ENCODE measurements around the gene PEX11G.
A peak's percentile ranks its signal among the peaks of the same experiment; 100 is the strongest.

PEX11G gene

DNA sequence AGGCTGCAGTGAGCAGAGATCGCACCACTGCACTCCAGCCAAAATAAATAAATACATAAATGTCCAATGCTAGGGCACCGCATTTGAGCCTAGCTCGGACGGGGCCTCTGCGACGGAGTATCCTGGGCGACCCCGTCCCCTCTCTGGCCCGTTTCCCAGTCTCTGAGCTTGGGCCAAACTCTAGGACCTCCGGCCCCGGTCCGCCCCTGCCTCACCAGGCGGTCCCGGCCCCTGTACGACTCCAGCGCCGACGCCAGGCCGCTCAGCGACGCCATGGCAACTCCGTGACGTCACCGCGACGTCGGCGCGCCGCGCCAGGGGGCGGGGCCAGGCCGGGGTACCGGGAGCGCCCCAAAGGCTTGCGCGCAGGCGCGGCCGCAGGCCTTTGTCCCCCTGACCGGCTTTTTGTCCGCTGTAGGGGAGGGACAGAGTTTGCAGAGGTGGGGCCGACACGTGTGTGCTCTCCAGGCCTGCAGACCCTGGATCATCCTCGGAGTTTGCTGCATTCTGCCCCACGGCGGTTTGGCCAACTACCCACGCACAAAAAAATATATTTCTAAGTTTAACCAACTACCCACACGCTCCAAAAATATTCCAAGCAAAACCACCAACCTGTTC, at the start of gene PEX11G:
Gene PEX11G, minus strand, starts transcription at position 300 of the 618 bp plus-strand sequence. Its CDS starts 25 bp downstream, at position 275.
- DNase-seq (ENCODE audit: low read depth) = peak; percentile 87

DNA sequence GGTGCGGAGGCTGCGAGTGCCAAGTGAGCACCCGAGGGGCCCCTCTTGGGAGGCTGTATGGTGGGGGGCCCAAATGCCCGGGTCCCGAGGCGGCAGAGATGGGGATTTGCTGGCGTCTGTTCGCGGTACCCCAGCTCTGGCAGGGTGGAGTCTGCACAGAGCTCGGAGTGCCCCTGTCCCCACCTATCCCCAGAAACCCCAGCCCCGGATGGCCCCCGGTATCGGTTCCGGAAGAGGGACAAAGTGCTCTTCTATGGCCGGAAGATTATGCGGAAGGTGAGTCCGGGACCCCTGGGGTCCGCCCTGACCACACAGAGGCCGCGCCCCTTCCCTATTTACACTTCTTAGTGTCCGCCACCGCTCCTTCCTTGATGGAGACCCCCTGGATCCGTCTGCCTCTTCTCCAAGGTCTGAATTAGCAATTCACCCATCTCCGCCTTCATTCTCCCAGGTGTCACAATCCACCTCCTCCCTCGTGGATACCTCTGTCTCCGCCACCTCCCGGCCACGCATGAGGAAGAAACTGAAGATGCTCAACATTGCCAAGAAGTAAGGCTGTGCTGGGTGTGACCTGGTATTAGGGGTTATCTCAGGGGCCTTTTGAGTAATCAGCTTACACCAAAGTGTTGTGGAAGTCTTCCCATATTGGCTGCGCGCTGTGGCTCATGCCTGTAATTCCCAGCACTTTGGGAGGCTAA, 47.3 kb upstream of the PEX11G start:
- no peak for DNase-seq (ENCODE audit: low read depth)

DNA sequence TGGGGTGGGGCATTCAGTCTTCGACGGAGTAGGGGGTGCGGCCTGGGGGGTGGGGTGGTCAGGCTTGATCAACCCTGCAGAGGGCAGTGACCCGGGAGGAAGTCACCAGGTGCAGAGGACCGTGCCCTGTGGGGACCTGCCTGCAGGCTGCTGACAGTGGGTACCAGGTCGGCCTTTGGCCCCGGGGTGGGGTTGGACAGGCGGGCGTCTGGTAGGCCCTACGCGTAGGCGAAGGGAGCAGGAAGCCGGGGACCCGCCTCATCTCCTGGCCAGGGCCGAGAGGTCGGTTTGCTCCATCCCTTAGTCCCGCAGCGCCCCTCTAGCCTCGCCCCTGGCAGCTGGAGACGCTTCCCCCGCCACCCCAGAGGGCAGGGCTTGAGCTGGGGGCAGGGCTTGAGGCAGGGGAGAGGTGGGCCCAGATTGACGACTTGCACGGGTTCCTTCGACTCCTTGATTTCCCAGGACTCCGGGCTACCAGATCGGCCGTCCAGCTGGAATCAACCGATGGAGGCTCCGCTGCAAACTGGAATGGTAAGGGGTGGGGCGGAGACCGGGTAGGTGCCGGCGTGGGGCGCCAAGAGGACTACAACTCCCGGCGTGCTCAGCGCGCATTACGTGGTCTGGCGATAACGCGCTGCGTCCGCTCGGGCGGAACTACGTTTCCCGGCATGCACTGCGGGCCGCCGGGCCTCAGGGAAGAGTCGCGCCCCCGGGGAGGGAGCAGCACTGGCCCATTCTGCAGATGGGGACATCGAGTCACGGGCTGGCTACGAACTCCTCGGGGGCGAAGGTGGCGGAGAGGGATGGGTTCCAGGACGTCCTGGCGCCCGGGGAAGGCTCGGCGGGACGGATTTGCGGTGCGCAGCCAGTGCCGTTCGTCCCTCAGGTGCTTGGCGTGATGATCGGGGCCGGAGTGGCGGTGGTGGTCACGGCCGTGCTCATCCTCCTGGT, 46.5 kb upstream of the PEX11G start, which contains the start of gene PNPLA6:
Gene PNPLA6, plus strand, starts transcription at position 671 of the 951 bp plus-strand sequence. Its CDS starts 72 bp downstream, at position 743.
- DNase-seq (ENCODE audit: low read depth) = peak; percentile 88

DNA sequence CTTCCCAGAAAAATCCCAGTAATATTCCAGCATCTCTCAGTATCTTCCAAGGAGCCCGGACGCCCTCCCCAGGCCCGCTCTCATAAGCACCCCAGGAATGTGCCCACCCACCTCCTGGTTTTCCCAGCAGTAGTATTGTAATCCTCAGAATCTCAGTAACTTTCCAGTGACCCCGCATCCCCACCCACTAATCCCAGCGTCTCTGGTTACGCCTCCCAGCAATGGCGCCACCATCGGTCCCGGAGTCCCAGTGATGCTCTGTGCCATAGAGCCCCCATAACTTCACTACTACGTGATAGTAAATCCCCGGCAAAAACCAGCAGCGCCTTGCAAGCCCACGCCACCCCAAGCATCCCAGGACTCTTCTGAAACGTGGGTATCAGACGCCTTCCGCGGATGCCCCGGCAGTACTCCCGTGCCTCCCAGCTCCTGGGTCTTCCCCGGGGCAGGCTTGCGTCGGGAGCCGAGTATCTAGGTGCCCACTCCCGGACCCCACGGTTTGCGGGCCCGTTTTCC, 45.8 kb upstream of the PEX11G start:
- DNase-seq (ENCODE audit: low read depth) = no peak

DNA sequence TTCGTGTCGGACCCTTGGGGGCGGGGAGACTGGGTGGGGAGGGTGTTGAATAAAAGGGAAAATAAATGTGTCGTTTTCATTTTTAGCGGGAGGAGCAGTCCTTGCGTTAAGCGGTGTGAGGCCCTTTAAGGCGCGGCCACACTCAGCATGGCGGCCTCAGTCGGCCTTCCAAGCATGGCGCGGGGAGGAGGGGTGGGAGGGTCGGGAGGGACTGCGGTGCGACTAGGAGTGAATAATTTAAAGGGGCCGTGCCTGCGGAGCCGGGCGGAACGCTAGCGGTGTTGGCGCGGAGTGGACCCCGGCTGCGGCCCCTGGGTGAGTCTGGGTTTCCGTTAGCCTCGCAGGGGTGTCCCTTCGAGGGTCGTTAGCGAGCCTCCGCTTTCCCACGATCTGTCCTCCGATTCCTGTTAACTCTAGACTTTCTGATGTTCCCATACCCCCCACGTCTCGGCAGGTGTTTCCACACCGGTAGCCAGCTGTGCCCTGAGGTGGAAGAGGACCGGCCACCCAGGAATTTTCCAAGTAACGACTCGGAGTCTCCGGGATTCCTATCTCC, 45.2 kb upstream of the PEX11G start:
- peak; percentile 76 for DNase-seq (ENCODE audit: low read depth)

DNA sequence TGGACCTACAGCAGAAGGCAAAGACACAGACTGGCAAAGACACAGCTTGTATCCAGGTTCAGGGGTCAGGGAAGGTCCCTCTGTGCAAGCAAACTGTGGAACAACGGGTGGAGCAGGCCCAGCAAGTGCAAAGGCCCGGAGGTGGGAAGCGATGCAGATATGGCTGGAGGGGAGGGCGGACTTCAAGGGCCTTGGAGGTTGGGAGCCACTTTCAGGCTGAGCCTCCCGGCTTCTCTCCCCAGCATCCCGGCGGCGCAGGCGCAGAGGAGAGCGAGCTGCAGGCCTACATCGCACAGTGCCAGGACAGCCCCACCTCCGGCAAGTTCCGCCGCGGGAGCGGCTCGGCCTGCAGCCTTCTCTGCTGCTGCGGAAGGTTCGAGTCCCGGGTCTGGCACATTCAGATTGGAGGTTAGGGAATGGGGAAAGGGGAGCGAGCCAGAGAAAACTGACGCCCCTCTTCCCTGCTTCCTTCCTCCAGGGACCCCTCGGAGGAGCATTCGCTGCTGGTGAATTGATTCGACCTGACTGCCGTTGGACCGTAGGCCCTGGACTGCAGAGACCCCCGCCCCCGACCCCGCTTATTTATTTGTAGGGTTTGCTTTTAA, 44.5 kb upstream of the PEX11G start:
- no peak for DNase-seq (ENCODE audit: low read depth)

DNA sequence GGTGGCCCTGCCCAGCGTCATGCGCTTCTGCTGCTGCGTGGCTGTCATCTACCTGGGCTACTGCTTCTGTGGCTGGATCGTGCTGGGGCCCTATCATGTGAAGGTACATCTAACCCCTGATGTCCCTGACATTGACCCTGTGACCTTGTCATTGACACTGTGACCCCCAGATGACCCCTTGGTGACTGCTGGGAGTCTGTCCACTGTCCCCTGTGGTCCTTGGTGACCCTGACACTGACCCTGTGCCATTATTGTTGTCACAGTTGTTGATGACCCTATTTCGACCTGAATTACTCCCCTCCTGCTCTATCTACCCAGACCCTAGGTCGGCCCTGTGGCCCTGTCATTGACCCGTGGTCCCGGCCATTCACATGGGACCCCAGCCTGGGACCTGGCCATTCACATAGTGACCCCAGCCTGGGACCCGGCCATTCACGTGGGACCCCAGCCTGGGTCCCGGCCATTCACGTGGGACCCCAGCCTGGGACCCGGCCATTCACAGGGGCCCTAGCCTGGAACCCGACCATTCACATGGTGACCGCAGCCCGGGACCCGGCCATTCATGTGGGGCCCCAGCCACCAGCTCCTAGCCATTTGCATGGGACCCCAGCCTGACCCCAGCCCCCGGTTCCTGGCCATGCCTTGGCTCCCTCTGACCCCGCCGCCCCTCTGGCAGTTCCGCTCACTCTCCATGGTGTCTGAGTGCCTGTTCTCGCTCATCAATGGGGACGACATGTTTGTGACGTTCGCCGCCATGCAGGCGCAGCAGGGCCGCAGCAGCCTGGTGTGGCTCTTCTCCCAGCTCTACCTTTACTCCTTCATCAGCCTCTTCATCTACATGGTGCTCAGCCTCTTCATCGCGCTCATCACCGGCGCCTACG, 41.0 kb upstream of the PEX11G start:
- DNase-seq (ENCODE audit: low read depth) = no peak

DNA sequence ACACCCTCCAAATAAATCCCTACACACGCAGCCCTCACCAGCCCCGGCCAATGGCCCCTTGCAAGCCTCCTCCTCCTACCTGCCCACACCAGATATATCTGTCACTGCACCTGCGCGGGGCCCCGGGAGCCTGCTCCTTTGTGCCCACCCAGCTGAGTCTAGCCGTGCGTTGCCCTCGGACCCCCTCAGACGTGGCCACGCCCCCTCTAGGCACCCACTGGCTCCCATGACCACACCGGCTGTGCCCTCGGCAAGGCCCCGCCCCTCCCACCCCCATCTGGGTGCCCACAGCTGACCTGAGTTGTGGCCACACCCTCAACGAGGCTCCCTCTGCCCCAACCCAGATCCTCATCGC, 40.4 kb upstream of the PEX11G start:
- DNase-seq (ENCODE audit: low read depth) = no peak

DNA sequence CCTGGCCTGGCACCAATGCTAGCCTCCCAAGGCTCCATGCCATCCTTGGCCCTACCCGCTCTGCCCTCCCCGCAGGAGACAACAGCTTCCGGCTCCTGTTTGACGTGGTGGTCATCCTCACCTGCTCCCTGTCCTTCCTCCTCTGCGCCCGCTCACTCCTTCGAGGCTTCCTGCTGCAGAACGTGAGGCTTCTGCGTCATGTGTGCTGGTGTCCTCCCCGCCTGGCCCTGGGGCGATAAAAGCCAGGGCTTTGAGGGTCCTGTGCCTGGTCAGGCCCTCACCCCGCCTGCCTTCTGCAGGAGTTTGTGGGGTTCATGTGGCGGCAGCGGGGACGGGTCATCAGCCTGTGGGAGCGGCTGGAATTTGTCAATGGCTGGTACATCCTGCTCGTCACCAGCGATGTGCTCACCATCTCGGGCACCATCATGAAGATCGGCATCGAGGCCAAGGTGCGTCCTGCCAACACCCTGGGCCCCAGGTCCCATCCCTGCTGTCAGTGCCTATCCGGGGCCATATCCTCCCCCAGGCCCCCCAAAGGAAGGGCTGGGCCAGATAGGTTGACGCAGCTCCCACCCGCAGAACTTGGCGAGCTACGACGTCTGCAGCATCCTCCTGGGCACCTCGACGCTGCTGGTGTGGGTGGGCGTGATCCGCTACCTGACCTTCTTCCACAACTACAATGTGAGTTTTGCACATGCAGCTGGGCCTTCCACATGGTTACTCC, 39.8 kb upstream of the PEX11G start:
- DNase-seq (ENCODE audit: low read depth) = no peak

DNA sequence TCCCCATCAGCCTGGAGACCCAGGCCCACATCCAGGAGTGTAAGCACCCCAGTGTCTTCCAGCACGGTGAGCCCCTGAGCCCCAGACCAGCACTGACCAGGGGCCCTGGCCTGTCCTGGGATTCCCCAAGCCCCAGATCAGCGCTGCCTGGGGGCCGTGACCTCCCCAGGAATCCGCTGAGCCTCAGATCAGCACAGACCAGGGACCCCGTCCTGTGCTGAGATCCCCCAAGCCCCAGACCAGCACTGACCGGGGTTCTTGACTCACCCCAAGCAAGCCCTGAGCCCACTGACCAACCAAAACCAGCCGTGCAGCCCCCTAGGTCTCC, 39.3 kb upstream of the PEX11G start:
- DNase-seq (ENCODE audit: low read depth) = no peak

DNA sequence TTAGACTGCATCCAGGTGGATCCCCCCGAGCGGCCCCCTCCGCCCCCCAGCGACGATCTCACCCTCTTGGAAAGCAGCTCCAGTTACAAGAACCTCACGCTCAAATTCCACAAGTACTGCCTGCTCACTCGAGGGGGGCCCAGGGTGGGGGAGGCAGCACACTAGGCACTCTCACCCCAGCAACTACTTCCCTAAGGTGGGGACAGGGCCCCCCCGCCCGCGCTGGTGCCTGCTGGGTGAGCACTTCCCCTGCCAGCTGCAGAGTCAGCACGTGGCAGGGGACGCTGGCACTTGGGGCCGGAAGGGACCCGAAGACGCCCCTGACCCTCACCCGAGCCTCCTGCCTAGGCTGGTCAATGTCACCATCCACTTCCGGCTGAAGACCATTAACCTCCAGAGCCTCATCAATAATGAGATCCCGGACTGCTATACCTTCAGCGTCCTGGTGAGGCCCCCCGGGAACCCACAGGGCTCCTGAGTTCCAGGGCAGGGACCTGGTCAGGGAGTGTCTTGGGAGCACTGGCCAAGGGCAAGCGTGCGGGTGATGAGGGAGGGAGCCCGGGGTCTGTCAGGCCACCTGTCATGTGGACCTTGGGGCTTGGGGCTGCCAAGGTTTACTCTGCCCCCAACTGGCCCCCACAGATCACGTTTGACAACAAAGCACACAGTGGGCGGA, 38.8 kb upstream of the PEX11G start:
- no peak for DNase-seq (ENCODE audit: low read depth)

DNA sequence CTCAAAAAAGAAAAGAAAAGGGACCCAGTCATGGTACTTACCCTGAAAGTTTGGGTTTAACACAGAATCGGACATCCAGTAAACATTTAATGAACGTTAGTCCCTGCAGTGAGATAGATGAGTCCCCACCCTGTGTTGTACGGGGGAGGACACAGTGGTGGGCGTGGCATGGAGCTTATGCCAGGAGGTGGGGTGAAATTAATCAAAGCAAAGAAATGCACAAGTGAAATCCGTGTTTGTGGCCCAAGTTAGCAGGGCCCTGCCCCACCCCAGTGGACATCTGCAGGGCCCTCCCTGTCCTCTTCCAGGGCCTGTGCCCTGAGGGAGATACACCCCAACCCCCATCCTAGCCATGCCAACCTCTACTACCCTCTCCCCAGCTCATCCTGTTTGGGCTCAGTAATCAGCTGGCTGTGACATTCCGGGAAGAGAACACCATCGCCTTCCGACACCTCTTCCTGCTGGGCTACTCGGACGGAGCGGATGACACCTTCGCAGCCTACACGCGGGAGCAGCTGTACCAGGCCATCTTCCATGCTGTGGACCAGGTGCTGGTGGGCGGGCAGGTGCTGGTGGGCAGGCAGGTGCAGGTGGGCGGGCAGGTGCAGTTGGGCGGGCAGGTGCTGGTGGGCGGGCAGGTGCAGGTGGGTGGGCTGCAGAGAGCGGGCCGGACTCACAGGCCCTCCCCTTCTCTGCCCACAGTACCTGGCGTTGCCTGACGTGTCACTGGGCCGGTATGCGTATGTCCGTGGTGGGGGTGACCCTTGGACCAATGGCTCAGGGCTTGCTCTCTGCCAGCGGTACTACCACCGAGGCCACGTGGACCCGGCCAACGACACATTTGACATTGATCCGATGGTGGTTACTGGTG, 37.5 kb upstream of the PEX11G start:
- no peak for DNase-seq (ENCODE audit: low read depth)

DNA sequence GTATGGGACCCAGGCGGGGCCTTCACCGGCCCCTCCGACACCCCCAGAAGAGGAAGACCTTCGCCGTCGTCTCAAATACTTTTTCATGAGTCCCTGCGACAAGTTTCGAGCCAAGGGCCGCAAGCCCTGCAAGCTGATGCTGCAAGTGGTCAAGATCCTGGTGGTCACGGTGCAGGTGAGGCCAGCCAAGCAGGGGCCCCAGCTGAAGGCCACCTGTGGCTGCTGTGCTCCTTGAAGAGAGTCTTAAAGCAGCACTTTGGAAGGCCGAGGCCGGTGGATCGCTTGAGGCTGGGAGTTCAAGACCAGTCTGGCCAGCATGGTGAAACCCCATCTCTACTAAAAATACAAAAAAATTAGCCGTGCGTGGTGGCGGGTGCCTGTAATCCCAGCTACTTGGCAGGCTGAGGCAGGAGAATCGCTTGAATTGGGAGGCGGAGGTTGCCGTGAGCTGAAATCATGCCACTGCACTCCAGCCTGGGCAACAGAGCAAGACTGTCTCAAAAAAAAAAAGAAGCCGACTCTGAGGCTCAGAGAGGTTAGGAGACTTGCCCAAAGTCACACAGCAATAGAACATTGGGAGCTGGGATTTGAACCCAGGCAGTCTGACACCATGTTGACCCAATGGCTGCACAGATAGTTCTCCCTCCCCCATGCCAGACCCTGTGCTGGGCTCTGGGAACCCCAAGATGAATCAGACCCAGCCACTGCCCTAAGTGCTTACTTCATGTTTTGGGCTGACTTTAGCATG, 36.3 kb upstream of the PEX11G start:
- no peak for DNase-seq (ENCODE audit: low read depth)

DNA sequence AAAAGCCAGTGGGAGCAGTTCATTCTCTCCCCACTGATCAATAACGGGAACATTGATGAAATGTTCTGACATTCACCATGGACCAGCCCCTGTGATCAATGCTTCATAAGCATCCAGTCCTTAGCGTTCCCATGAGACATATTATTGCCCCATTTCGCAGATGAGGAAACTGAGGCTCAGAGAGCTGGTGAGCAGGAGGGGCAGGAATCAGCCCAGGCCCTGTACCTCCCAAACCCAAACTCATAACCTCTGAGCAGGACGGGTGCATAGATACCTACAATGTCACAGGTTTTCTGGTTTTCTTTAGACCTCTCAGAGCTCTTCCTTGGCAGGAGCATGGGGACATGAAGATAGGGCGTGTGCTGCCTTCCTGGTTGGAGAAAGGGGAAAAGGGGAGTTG, 35.7 kb upstream of the PEX11G start:
- no peak for DNase-seq (ENCODE audit: low read depth)

DNA sequence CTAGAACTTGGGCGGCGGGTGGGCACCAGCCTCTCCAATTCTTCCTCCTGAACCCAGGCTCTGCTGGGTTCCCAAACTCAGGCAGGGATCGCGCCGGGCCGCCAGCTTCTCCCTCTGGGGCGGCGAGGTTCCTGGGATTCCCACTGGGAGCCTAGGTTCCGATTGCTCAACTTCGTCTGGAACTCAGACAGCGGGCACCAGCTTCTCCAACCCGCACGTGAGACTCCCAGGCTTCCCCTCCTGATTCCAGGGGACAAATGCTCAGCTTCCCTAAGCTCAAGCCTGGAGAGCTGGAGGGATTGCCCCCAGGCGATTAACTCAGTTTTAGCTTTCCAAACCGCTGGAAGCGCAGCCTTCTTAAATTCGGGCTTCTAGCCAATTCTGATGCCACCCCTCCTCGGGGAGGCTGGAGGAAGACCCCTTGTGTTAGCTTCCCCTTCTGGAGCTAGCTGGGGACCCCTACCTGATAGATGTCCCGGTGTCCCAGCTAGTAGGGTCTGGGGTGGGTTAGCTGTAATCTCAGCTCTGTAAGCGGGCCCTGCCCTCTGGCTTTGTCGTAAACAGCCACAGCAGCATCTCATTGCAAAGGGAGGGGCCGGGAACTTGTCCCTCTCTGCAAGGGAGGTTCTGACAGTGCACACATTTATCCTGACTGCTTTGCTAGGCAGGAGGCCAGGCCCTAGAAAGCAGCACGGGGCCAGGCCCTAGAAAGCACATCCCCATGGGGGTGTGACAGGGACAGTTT, 34.3 kb upstream of the PEX11G start:
- no peak for DNase-seq (ENCODE audit: low read depth)

DNA sequence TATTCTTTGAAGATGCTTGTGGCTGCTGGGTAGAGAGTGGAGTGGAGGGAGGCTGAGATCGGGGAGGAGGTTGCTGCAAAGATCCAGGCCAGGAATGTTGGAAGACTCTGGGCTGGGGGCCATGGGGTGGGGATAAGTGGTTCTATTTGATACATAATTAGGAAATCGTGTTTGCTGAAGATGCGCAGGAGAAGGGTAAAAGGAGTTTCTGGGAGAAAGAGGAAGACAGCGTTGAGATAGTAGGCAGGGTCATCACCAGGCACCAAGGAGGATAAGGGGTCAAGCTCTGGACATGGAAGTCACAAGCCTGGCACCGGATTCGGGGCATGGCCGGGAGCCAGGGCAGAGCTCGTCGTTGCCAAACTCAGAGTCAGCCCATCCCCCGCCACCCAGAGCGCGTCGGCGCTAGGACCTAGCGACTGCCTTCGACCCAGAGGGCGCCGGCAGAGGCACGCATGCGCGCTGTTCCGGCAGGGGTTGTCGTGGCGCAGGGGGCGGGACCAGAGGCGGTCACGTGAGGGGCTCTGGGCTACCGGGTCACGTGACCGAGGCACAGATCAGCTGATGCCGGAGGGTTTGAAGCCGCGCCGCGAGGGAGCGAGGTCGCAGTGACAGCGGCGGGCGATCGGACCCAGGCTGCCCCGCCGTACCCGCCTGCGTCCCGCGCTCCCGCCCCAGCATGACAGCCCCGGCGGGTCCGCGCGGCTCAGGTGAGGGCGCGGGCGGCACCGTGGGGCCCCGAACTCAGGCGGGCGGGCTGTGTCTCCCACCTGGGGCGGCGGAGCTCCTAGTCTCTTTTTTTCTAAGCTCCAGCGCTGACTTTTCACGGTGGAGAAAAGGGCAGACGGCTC, 33.5 kb upstream of the PEX11G start, which contains the start of gene MCOLN1:
Gene MCOLN1, plus strand, starts transcription at position 553 of the 851 bp plus-strand sequence. Its CDS starts 127 bp downstream, at position 680.
- DNase-seq (ENCODE audit: low read depth) = peak; percentile 100

Data from stimulated activated CD4-positive, alpha-beta T cell treated with anti-CD3 and anti-CD28 coated beads, Interleukin-2, amount 100 ng/mL, for 4 hours (primary cell).